AG04449 (cell line): Measurements from ENCODE around the gene MRPL28.
"Not testable (repeated sequence)": the region's sequence is repeated elsewhere in the genome, so short reads cannot be mapped to it uniquely, and the experiment has no call there.

ENCODE experiments used
- CTCF ChIA-PET: fragments of 350-600 bp; formaldehyde crosslinking; extraction: SDS; loops from one replicate; lab custom pipeline; 2021; ENCODE audit warnings: antibody characterized with exemption; lab: Yijun Ruan, JAX
- POLR2A ChIA-PET: fragments of 400-600, 350-600 bp; formaldehyde crosslinking; extraction: SDS; loops from one replicate; lab custom pipeline; 2020; ENCODE audit warnings: antibody characterized with exemption, inconsistent platforms; lab: Yijun Ruan, JAX
- DNase-seq: peaks from one replicate; pipeline ENCODE4 v3.0.0-alpha.2; 2010; ENCODE audit warnings: low read depth, low spot score
- H3K4me3 ChIP-seq: 2 replicates; pipeline ENCODE4 v1.5.1; 2011; ENCODE audit warnings: low read depth, mild to moderate bottlenecking, control low read depth, low read length
- TF ChIP-seq, protein P1 (sequence below): IDR thresholded peaks from one replicate; pipeline ENCODE4 v1.5.1; 2011; ENCODE audit warnings: mild to moderate bottlenecking, moderate library complexity, low read length, control low read depth, inconsistent platforms; ENCODE audit not compliant: insufficient read depth; ENCODE audit errors: missing control alignments

The MRPL28 gene

DNA sequence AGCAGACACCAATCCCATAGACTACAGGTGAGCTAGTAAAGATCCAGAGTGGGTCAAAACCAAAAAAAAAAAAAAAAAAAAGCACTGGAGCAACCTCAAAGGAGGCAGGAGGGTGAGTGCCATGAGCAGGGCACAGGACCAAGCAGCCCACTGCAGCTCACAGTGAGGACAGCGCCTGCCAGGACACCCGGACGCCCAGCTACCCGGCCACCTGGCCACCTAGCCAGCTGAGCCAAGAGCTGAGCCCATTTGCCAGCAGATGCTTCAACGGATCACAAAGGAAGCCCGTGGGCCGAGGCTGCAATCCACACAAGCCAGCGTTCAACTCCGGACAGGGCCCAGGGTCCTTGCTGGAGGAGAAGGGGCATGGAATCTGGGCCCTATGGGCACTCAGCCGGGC, 32.9 kb downstream of the MRPL28 start:
- no peak for DNase-seq
- H3K4me3 ChIP-seq, result no peak overlapping the region
- POLR2A ChIA-PET, result no interaction called here
- TF ChIP-seq, protein P1, sequence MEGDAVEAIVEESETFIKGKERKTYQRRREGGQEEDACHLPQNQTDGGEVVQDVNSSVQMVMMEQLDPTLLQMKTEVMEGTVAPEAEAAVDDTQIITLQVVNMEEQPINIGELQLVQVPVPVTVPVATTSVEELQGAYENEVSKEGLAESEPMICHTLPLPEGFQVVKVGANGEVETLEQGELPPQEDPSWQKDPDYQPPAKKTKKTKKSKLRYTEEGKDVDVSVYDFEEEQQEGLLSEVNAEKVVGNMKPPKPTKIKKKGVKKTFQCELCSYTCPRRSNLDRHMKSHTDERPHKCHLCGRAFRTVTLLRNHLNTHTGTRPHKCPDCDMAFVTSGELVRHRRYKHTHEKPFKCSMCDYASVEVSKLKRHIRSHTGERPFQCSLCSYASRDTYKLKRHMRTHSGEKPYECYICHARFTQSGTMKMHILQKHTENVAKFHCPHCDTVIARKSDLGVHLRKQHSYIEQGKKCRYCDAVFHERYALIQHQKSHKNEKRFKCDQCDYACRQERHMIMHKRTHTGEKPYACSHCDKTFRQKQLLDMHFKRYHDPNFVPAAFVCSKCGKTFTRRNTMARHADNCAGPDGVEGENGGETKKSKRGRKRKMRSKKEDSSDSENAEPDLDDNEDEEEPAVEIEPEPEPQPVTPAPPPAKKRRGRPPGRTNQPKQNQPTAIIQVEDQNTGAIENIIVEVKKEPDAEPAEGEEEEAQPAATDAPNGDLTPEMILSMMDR, result no peak
- CTCF ChIA-PET, result interaction anchor here (1.0 to 1.4 kb wide), 4 partner anchors 12 to 231 kb away, joined by 3 to 7 read pairs (median 4); partner anchors contain the start of gene AXIN1

DNA sequence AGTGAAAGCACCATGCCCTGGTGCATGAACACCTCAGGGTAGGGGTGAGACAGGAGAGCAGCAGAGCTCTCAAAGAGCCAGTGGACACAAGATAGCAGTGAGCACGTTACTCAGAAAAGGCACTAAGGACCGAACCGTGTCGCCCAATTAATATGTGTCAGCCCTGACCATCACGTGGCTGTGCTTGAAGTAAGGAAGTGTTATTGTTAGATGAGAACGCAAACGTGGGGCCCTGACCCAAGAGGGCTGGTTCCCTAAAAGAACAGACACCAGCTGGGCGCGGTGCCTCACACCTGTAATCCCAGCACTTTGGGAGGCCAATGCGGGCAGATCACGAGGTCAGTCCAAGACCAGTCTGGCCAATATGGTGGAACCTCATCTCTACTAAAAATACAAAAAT, 34.1 kb downstream of the MRPL28 start:
- H3K4me3 ChIP-seq, result no peak overlapping the region
- no peak for DNase-seq
- TF ChIP-seq, protein P1, result no peak
- CTCF ChIA-PET, result interaction anchor here (1.0 kb wide), 1 partner anchor 9 kb away, joined by 3 read pairs; no protein-coding TSS in a partner anchor
- POLR2A ChIA-PET, result no interaction called here

DNA sequence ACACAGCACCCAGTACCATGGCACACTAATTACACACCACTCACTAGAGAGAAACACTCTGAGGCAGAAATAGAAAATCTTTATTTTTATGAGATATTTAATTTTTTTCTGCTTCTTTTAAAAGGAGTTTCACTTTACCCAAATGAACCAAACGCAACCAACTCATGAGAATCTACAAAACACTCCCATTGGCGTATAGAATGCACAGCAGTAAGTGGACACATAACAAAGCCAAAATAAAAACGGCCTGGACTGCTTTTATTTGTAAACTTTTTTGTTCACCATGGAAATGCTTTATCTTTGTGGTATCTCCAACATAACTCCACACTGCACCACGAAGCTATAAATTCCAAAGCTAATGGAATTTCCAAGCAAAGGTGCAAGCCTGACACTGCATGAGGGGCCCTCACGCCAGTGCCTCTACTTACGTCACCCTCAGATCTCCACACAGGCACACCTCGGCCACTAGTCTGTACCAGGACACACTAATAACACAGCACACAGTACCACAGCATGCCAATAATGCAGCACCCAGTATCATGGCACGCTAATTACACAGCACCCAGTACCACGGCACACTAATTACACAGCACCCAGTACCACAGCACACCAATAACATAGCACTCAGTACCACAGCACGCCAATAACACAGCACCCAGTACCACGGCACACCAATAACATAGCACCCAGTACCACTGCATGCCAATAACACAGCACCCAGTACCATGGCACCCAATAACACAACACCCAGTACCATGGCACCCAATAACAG, 35.3 kb downstream of the MRPL28 start:
- POLR2A ChIA-PET, DNase-seq, H3K4me3 ChIP-seq, CTCF ChIA-PET: not testable (repeated sequence)

DNA sequence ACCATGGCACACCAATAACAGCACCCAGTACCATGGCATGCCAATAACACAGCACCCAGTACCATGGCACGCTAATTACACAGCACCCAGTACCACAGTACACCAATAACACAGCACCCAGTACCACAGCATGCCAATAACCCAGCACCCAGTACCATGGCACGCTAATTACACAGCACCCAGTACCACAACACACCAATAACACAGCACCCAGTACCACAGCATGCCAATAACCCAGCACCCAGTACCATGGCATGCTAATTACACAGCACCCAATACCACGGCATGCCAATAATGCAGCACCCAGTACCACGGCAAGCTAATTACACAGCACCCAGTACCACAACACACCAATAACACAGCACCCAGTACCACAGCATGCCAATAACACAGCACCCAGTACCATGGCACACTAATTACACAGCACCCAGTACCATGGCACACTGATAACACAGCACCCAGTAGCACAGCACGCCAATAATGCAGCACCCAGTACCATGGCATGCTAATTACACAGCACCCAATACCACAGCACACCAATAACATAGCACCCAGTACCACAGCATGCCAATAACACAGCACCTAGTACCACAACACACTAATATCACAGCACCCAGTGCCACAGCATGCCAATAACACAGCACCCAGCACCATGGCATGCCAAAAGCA, 36.0 kb downstream of the MRPL28 start:
- CTCF ChIA-PET, POLR2A ChIA-PET: not testable (repeated sequence)

DNA sequence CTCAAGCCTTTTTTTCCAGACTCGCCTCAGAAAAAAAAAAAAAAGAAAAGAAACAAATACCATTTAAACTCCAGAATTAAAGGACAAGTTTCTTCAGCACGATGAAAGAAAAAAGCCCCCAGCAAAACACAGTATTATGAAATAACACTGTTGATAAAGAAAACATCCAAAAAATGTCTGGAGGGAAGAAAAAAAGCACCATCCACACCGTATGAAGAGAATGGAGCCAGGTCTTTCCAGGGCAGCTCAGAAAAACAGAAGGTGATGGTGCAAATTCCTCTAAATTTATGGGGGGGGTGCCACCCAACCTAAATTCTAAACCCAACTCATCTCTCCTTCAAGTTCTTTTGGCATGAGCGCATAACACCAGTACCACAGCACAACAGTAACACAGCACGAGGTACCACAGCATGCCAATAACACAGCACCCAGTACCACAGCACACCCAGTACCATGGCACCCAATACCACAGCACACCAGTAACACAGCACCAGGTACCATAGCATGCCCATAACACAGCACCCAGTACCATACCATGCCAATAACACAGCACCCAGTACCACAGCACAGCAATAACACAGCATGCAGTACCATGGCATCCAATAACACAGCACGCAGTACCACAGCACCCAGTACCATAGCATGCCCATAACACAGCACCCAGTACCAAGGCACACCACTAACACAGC, 36.8 kb downstream of the MRPL28 start:
- ChIA-PET CTCF (no interaction called here), POLR2A (no interaction called here)
- DNase-seq, result no peak
- H3K4me3 ChIP-seq, result no peak overlapping the region
- TF ChIP-seq, protein P1, result no peak

More for the DNA sequence above, 36.0 kb downstream of the MRPL28 start:
- not testable (repeated sequence) for DNase-seq, H3K4me3 ChIP-seq

DNA sequence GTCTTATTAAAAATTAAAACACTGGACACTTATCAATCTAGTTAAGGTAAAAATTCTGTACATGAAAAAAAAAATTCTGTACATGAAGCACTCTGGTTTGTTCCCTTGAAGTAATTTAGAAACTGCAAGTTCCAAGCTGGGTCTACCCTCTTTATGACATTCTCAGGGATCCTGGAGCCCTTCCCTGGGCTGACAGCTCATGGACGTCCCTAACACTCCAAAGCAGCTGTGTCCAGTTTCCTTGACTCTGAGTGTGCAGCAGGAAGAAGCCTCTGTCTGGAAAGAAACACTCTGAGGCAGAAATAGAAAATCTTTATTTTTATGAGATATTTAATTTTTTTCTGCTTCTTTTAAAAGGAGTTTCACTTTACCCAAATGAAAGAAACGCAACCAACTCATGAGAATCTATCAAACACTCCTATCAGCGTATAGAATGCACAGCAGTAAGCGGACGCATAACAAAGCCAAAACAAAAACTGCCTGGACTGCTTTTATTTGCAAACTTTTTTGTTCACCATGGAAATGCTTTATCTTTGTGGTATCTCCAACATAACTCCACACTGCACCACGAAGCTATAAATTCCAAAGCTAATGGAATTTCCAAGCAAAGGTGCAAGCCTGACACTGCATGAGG, 39.0 kb downstream of the MRPL28 start:
- DNase-seq, POLR2A ChIA-PET: not testable (repeated sequence)
- CTCF ChIA-PET, result interaction anchor here (1.0 to 1.5 kb wide), 2 partner anchors 8 to 21 kb away, joined by 3 read pairs; no protein-coding TSS in a partner anchor

DNA sequence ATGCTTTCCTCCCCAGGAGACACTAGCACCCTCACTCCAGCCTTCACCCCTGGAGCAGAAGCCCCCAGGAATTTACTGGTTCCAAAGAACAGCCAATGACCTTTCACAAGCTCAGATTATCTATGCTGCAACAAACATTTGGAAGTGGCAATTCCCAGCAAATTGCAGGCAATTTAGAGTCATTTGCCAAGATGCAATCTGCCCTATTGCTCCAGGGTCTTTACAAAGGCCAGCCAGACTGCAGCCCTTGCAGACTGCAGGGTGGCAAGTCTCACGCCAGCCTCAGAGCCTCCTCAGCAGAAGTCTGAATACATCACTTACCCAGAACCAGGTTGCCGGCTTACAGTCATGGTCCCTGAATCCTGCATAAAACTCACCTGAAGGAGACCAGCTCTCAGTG, 39.6 kb downstream of the MRPL28 start:
- ChIA-PET CTCF (interaction anchor here (1.0 to 1.5 kb wide), 2 partner anchors 8 to 21 kb away, joined by 3 read pairs; no protein-coding TSS in a partner anchor), POLR2A (no interaction called here)
- TF ChIP-seq, protein P1, result no peak
- DNase-seq, result no peak
- no peak overlapping the region for H3K4me3 ChIP-seq

More for the DNA sequence above, 39.0 kb downstream of the MRPL28 start:
- not testable (repeated sequence) for H3K4me3 ChIP-seq
